Measurements from ENCODE around the gene HNRNPCL4.
"Not testable (repeated sequence)": the region's sequence is repeated elsewhere in the genome, so short reads cannot be mapped to it uniquely, and the experiment has no call there.

HNRNPCL4 gene

GRCh38 chr1:13165531-13165930 is at the start of gene HNRNPCL4:
TSS of gene HNRNPCL4 (minus strand) at chr1:13165631. CDS start at chr1:13165467, 164 bp downstream.
- FAIRE-seq = not testable (repeated sequence)

- FAIRE-seq = not testable (repeated sequence)
These were observed 43.3 kb upstream of the HNRNPCL4 start for GRCh38 chr1:13208712-13209111.

GRCh38 chr1:13201309-13201708 is 35.9 kb upstream of the HNRNPCL4 start, which contains the start of gene PRAMEF13:
TSS of gene PRAMEF13 (minus strand) at chr1:13201409. CDS start at chr1:13199589, 1,820 bp downstream.
- not testable (repeated sequence) for FAIRE-seq

DNA sequence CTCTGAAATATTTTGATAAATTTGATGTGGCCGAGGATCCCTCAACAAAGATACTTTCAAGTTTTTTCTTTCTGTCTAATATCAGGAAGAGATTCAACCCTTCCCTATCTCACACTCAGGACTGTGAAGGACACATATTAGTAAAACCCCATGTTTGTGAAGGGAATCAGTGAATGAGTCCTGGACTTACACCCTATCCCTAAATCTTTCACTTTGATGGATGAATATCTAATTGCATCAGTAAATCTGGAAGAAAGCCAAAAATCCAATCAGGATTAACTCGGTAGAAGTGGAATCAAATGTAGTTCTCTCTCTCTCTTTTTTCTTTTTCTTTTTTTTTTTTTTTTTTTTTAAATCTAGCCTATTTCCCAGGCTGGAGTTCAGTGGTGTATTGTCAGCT is 6.1 kb upstream of the HNRNPCL4 start, which contains the start of gene PRAMEF9:
Gene PRAMEF9, plus strand, starts transcription at position 301 of the 400 bp plus-strand sequence. CDS start 3,433 bp downstream, outside the sequence.
- not testable (repeated sequence) for FAIRE-seq

GRCh38 chr1:13155909-13156308 is 9.5 kb downstream of the HNRNPCL4 start, which contains the start of gene PRAMEF26:
TSS of gene PRAMEF26 (minus strand) at chr1:13156009. CDS start at chr1:13153095, 2,914 bp downstream.
- not testable (repeated sequence) for FAIRE-seq

GRCh38 chr1:13116754-13117153 is 48.7 kb downstream of the HNRNPCL4 start, which contains the start of gene HNRNPCL2:
TSS of gene HNRNPCL2 (minus strand) at chr1:13116854. CDS start at chr1:13116400, 454 bp downstream.
- not testable (repeated sequence) for FAIRE-seq
